Psoas muscle (tissue), 8 donors: ENCODE measurements around the gene CDKN3. TPM values are rescaled to one million over a fixed set of nuclear protein-coding genes. Genes with fewer than 3 reads are reported as not detected.
"Not testable (repeated sequence)": the region's sequence is repeated elsewhere in the genome, so short reads cannot be mapped to it uniquely, and the experiment has no call there.

ENCODE experiments used
- ATAC-seq, 4 donors: fragments of 200-7000 bp; cut with Tn5 transposase; one replicate each; pipeline ENCODE4 v1.9.1; 2020; ENCODE audit warnings: moderate library complexity in 3 of 4, mild to moderate bottlenecking in 2 of 4
- DNase-seq, 2 donors: peaks; one replicate each; pipeline ENCODE4 v3.0.0-alpha.2; 2020
- H3K27ac ChIP-seq: fragments of 200-600 bp; one replicate; pipeline ENCODE4 v1.8.0; 2022
- H3K27me3 ChIP-seq, 3 donors: fragments of 200-600 bp in 1 of 3; one replicate each; pipeline versions ENCODE4 v1.6.1 to v1.8.0; 2013 to 2022; ENCODE audit warnings: low read length in 2 of 3, mild to moderate bottlenecking in 2 of 3, moderate library complexity in 1 of 3; ENCODE audit not compliant: insufficient read depth in 3 of 3
- H3K36me3 ChIP-seq, 2 donors: fragments of 200-600 bp in 1 of 2; one replicate each; pipeline versions ENCODE4 v1.6.1 to v1.8.0; 2013 to 2022; ENCODE audit warnings: low read depth in 1 of 2, mild to moderate bottlenecking in 1 of 2, moderate library complexity in 1 of 2; ENCODE audit not compliant: insufficient read depth in 1 of 2
- H3K4me1 ChIP-seq: fragments of 200-600 bp; one replicate; pipeline ENCODE4 v1.8.0; 2022
- H3K4me3 ChIP-seq: fragments of 200-600 bp; one replicate; pipeline ENCODE4 v1.8.0; 2022; ENCODE audit warnings: mild to moderate bottlenecking
- H3K9me3 ChIP-seq: fragments of 200-600 bp; one replicate; pipeline ENCODE4 v1.8.0; 2022
- WGBS, 3 donors: extraction: QIAGEN DNeasy Blood & Tissue Kit; methylation state at CpG; one replicate each; pipeline versions ENCODE4 v1.1.6 to v1.1.7; 2013; 5-methylcytosine and 5-hydroxymethylcytosine counted together
- intact Hi-C, 2 donors: fragments of 100-400 bp; cut with DNase I; formaldehyde crosslinking; loops; one replicate each; pipeline versions ENCODE4 v1.11.0 to v1.14.2; 2022
- polyA plus RNA-seq, 3 donors: library from polyadenylated mRNA; stranded (reverse); fragments of 200-250 nt; gene quantifications; one replicate each; pipeline ENCODE4 v1.2.3, GENCODE V29; 2013
- total RNA-seq, 4 donors: library from RNA; stranded (reverse); fragmentation: NEBNext Ultra II Directional in 2 of 4; extraction: Animal tissue kit (Norgen Biotek cat#: 25700) in 2 of 4; gene quantifications; one replicate each; pipeline versions ENCODE4 v1.2.1 to v1.2.4, GENCODE V29; 2021 to 2023
- TF ChIP-seq, protein P1 (sequence below): fragments of 200-600 bp; IDR thresholded peaks from one replicate; pipeline ENCODE4 v1.8.0; 2022; ENCODE audit warnings: antibody characterized with exemption
- donor health status: healthy with polysubstance abuse.
- donor health status: DM: no; HTN: no; CAD: no; lungs with moderate emphysema.
- donor health status: Bipolar disorder and iron deficiency.
- donor health status: healthy.
- donor health status: DM: yes; HTN: yes; CAD: no.
- donor health status: DM: no; HTN: no; CAD: no.
- donor health status: DM: no; HTN: no; CAD: no.
- donor health status: DM: yes; HTN: yes; CAD: no.

The CDKN3 gene
- total and polyA plus RNA-seq, 7 donors = 1.4 to 6.0 (median 1.9) TPM

GRCh38 chr14:54455363-54455762 is 58.6 kb downstream of the CDKN3 start:
- H3K9me3 ChIP-seq = no peaks in the 10 kb centered on the region
- no peak overlapping the region for H3K27ac ChIP-seq
- H3K4me1 ChIP-seq = no peaks in the 10 kb centered on the region
- TF ChIP-seq, protein P1, sequence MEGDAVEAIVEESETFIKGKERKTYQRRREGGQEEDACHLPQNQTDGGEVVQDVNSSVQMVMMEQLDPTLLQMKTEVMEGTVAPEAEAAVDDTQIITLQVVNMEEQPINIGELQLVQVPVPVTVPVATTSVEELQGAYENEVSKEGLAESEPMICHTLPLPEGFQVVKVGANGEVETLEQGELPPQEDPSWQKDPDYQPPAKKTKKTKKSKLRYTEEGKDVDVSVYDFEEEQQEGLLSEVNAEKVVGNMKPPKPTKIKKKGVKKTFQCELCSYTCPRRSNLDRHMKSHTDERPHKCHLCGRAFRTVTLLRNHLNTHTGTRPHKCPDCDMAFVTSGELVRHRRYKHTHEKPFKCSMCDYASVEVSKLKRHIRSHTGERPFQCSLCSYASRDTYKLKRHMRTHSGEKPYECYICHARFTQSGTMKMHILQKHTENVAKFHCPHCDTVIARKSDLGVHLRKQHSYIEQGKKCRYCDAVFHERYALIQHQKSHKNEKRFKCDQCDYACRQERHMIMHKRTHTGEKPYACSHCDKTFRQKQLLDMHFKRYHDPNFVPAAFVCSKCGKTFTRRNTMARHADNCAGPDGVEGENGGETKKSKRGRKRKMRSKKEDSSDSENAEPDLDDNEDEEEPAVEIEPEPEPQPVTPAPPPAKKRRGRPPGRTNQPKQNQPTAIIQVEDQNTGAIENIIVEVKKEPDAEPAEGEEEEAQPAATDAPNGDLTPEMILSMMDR = no peak
- no peaks in the 10 kb centered on the region for H3K36me3 ChIP-seq
- DNase-seq (no peak), ATAC-seq (no peak)
- intact Hi-C loops = no loop called here
- H3K4me3 ChIP-seq = no peak overlapping the region
- 68 to 83% (median 70%) methylated on average over 1 of the region's 1 CpG for WGBS, 3 donors
- H3K27me3 ChIP-seq = no peaks in the 10 kb centered on the region

DNA sequence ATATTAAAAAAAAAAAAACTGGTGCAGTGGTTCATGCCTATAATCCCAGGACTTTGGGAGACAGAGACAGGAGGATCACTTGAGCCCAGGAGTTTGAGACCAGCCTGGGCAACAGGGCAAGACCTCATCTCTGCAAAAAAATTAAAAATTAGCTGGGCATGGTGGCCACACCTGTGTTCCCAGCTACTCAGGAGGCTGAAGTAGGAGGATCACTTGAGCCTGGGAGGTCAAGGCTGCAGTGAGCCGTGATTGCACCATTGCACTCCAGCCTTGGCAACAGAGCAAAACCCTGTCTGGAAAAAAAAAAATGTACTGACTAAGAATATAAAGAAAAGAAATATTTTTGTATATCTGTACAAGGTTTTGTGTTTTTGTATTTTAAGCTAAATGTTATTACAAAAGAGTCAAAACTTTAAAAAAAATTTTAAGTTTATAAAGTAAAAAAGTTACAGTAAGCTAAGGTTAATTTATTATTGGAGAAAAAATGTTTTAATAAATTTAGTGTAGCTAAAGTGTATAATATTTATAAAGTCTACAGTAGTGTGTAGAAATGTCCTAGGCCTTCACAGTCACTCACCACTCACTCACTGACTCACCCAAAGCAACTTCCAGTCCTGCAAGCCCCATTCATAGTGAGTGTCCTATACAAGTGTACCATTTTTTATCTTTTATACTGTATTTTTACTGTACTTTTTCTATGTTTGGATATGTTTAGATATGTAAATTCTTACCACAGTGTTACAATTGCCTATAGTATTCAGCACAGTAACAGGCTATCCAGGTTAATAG is 60.2 kb downstream of the CDKN3 start:
- intact Hi-C loops, H3K4me1 ChIP-seq, H3K27me3 ChIP-seq, H3K9me3 ChIP-seq, ATAC-seq, DNase-seq, H3K36me3 ChIP-seq, H3K27ac ChIP-seq, H3K4me3 ChIP-seq: not testable (repeated sequence)
- WGBS, 3 donors = 83 to 96% (median 86%) methylated on average over 1 of the region's 1 CpG

DNA sequence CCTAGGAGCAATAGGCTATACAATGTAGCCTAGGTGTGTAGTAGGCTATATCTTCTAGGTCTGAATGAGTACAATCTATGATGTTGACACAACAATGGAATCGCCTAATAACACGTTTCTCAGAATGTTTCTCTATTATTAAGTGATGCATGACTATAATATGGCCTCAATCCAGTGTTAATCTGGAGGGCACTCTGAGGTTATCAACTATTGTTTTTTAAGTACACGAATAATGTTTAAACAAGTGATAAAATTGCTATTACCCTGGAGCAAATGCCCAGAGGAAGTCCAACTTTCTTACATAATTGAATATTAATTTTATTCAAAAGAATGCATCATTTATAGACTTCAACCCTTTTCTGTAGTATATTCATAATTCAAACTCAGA is 60.8 kb downstream of the CDKN3 start:
- Histone ChIP-seq H3K27ac (no peak overlapping the region), H3K9me3 (no peaks in the 10 kb centered on the region), H3K4me1 (no peaks in the 10 kb centered on the region), H3K4me3 (no peak overlapping the region), H3K36me3 (no peaks in the 10 kb centered on the region), H3K27me3 (no peaks in the 10 kb centered on the region)
- 60 to 70% (median 63%) methylated on average over 3 of the region's 3 CpGs for WGBS, 3 donors
- no peak for ATAC-seq
- DNase-seq = no peak
- intact Hi-C loops = no loop called here
- TF ChIP-seq, protein P1 = no peak

GRCh38 chr14:54458536-54458935 is 61.7 kb downstream of the CDKN3 start:
- ATAC-seq, H3K9me3 ChIP-seq, H3K27me3 ChIP-seq, H3K36me3 ChIP-seq, DNase-seq, H3K27ac ChIP-seq, H3K4me3 ChIP-seq, H3K4me1 ChIP-seq, intact Hi-C loops: not testable (repeated sequence)

GRCh38 chr14:54459106-54459505 is 62.3 kb downstream of the CDKN3 start:
- Histone ChIP-seq H3K4me1 (no peaks in the 10 kb centered on the region), H3K4me3 (no peak overlapping the region), H3K9me3 (no peaks in the 10 kb centered on the region), H3K27ac (no peak overlapping the region), H3K27me3 (no peaks in the 10 kb centered on the region), H3K36me3 (no peaks in the 10 kb centered on the region)
- intact Hi-C loops = no loop called here
- TF ChIP-seq, protein P1 = no peak
- ATAC-seq (no peak), DNase-seq (no peak)
- 84 to 88% (median 88%) methylated on average over 3 of the region's 3 CpGs for WGBS, 3 donors

- no peak for ATAC-seq
- Histone ChIP-seq H3K4me1 (no peaks in the 10 kb centered on the region), H3K4me3 (no peak overlapping the region), H3K27ac (no peak overlapping the region), H3K36me3 (no peaks in the 10 kb centered on the region), H3K27me3 (no peaks in the 10 kb centered on the region), H3K9me3 (no peaks in the 10 kb centered on the region)
- intact Hi-C loops = no loop called here
- no peak for DNase-seq
- TF ChIP-seq, protein P1 = no peak
- 46 to 68% (median 51%) methylated on average over 5 of the region's 5 CpGs for WGBS, 3 donors
Measured at GRCh38 chr14:54462048-54462447, 65.2 kb downstream of the CDKN3 start.
